HepG2 (cell line): ENCODE measurements around the gene PKD2L1.
A peak's percentile ranks its signal among the peaks of the same experiment; 100 is the strongest.

Experiments
- AGO2 ChIP-seq: fragments of 200-400 bp; formaldehyde crosslinking; optimal IDR thresholded peaks from 2 replicates; pipeline ENCODE3; 2017; ENCODE audit warnings: mild to moderate bottlenecking, low read depth, low read length, moderate library complexity
- ATF1 ChIP-seq: IDR thresholded peaks from 2 replicates; pipeline ENCODE4 v1.6.1; 2016; ENCODE audit warnings: mild to moderate bottlenecking, control low read depth
- EZH2 ChIP-seq: conservative IDR thresholded peaks from 2 replicates; pipeline ENCODE4 v1.6.1; 2012; ENCODE audit warnings: mild to moderate bottlenecking, low read depth, low read length, moderate library complexity
- FOXJ3 ChIP-seq: sonication (generic); formaldehyde crosslinking; IDR thresholded peaks from 2 replicates; pipeline ENCODE4 v1.4.0; 2020; ENCODE audit warnings: missing genetic modification reagents, mild to moderate bottlenecking, borderline replicate concordance
- GRHL1 ChIP-seq: sonication (generic); formaldehyde crosslinking; conservative IDR thresholded peaks from 2 replicates; pipeline ENCODE4 v1.8.0; 2022; ENCODE audit warnings: missing genetic modification reagents
- POLR2A ChIP-seq, 2 experiments: IDR thresholded peaks; 2 replicates each; pipeline ENCODE4 v1.6.1; 2011; ENCODE audit warnings: low read depth in 2 of 2, low read length in 2 of 2, mild to moderate bottlenecking in 1 of 2, moderate library complexity in 1 of 2; ENCODE audit not compliant: insufficient read depth in 1 of 2
- SIN3A ChIP-seq: IDR thresholded peaks from 2 replicates; pipeline ENCODE4 v1.6.1; 2011; ENCODE audit warnings: low read depth, mild to moderate bottlenecking, control low read depth, low read length, borderline replicate concordance
- TCF7 ChIP-seq: sonication (generic); IDR thresholded peaks from 2 replicates; pipeline ENCODE4 v1.6.1; 2016; ENCODE audit warnings: antibody characterized with exemption, low read depth
- USF2 ChIP-seq, 2 experiments: sonication (generic) in 1 of 2; formaldehyde crosslinking in 1 of 2; IDR thresholded peaks; 2 replicates each; pipeline versions ENCODE4 v1.5.1 to v1.6.1; 2011 to 2020; ENCODE audit warnings: borderline replicate concordance in 1 of 2, low read depth in 1 of 2, low read length in 1 of 2, mild to moderate bottlenecking in 1 of 2, missing genetic modification reagents in 1 of 2, moderate library complexity in 1 of 2
- ZBTB10 ChIP-seq: sonication (generic); formaldehyde crosslinking; IDR thresholded peaks from 2 replicates; pipeline ENCODE4 v1.4.0; 2020; ENCODE audit warnings: missing genetic modification reagents, borderline replicate concordance
- ZBTB2 ChIP-seq: sonication (generic); formaldehyde crosslinking; IDR thresholded peaks from 2 replicates; pipeline ENCODE4 v1.8.0; 2022; ENCODE audit warnings: low read depth, missing genetic modification reagents
- ZBTB43 ChIP-seq: sonication (generic); formaldehyde crosslinking; conservative IDR thresholded peaks from 2 replicates; pipeline ENCODE4 v1.4.0; 2020; ENCODE audit warnings: missing genetic modification reagents

- no peak for TF ChIP-seq TCF7
- no peak for TF ChIP-seq ATF1 (CRISPR knock-in tag)
- TF ChIP-seq ZBTB43 (CRISPR knock-in tag) = 0 out of 2 replicates have a peak, but pooled peaks have one; percentile 25
- no peak for TF ChIP-seq ZBTB2 (CRISPR knock-in tag)
- TF ChIP-seq POLR2A (IDR thresholded peaks at IDR 0.05; ENCODE audit: insufficient read depth in 1 of 2, low read depth in 2 of 2, low read length in 2 of 2) = peak in 1 of 2 experiments; percentile 70; a peak in 2 of 4 replicates
- no peak for TF ChIP-seq AGO2
- no peak for TF ChIP-seq FOXJ3
- TF ChIP-seq EZH2 = no peak
- TF ChIP-seq GRHL1 (CRISPR knock-in tag) = no peak
- peak; percentile 40; the same call in 1 of the 2 replicates for TF ChIP-seq SIN3A
- no peak for TF ChIP-seq USF2 (IDR thresholded peaks at IDR 0.05; ENCODE audit: low read depth, low read length)
- TF ChIP-seq USF2 (CRISPR knock-in tag; IDR thresholded peaks at IDR 0.05; ENCODE audit: borderline replicate concordance) = no peak
- TF ChIP-seq ZBTB10 (CRISPR knock-in tag) = no peak
Measured at GRCh38 chr10:100340948-100341847, 11.2 kb upstream of the PKD2L1 start.
